ENCODE results near the gene VSIG8.

VSIG8 gene

GRCh38 chr1:159884296-159884695 lies 21.8 kb upstream of the VSIG8 start:
- no peaks in the 10 kb centered on the region for H3K27me3 ChIP-seq (ENCODE audit: control insufficient read depth in 2 of 2, insufficient read depth in 2 of 2, low read length in 2 of 2)
- H3K4me3 ChIP-seq (ENCODE audit: low read length in 2 of 2), result no peak overlapping the region
- H3K4me1 ChIP-seq (ENCODE audit: control insufficient read depth in 2 of 2, insufficient read depth in 2 of 2, low read length in 2 of 2), result peaks cover 13 to 21% of the 10 kb centered on the region in 2 donors
- no peak overlapping the region for H3K9ac ChIP-seq (ENCODE audit: low read depth in 1 of 2, low read length in 2 of 2)
- H3K9me3 ChIP-seq (ENCODE audit: control insufficient read depth in 2 of 2, low read length in 2 of 2), result no peaks in the 10 kb centered on the region
- no peaks in the 10 kb centered on the region for H3K36me3 ChIP-seq (ENCODE audit: control insufficient read depth in 2 of 2, insufficient read depth in 2 of 2, low read length in 2 of 2)
- H3K27ac ChIP-seq (ENCODE audit: low read depth in 2 of 2, low read length in 2 of 2), result no peak overlapping the region

- Histone ChIP-seq H3K27ac (ENCODE audit: low read depth in 2 of 2, low read length in 2 of 2) (no peak overlapping the region), H3K9me3 (ENCODE audit: control insufficient read depth in 2 of 2, low read length in 2 of 2) (no peaks in the 10 kb centered on the region), H3K9ac (ENCODE audit: low read depth in 1 of 2, low read length in 2 of 2) (no peak overlapping the region), H3K36me3 (ENCODE audit: control insufficient read depth in 2 of 2, insufficient read depth in 2 of 2, low read length in 2 of 2) (no peaks in the 10 kb centered on the region), H3K4me1 (ENCODE audit: control insufficient read depth in 2 of 2, insufficient read depth in 2 of 2, low read length in 2 of 2) (peaks cover 13 to 21% of the 10 kb centered on the region in 2 donors), H3K4me3 (ENCODE audit: low read length in 2 of 2) (no peak overlapping the region), H3K27me3 (ENCODE audit: control insufficient read depth in 2 of 2, insufficient read depth in 2 of 2, low read length in 2 of 2) (no peaks in the 10 kb centered on the region)
These were observed 20.7 kb upstream of the VSIG8 start for GRCh38 chr1:159883134-159883533.

- H3K27ac ChIP-seq (ENCODE audit: low read depth in 2 of 2, low read length in 2 of 2), result peak overlapping the region; percentile 53 to 70
- no peaks in the 10 kb centered on the region for H3K9me3 ChIP-seq (ENCODE audit: control insufficient read depth in 2 of 2, low read length in 2 of 2)
- H3K4me3 ChIP-seq (ENCODE audit: low read length in 2 of 2), result no peak overlapping the region
- peaks cover 13 to 21% of the 10 kb centered on the region in 2 donors for H3K4me1 ChIP-seq (ENCODE audit: control insufficient read depth in 2 of 2, insufficient read depth in 2 of 2, low read length in 2 of 2)
- no peaks in the 10 kb centered on the region for H3K27me3 ChIP-seq (ENCODE audit: control insufficient read depth in 2 of 2, insufficient read depth in 2 of 2, low read length in 2 of 2)
- H3K36me3 ChIP-seq (ENCODE audit: control insufficient read depth in 2 of 2, insufficient read depth in 2 of 2, low read length in 2 of 2), result no peaks in the 10 kb centered on the region
- H3K9ac ChIP-seq (ENCODE audit: low read depth in 1 of 2, low read length in 2 of 2), result no peak overlapping the region
These were observed 20.0 kb upstream of the VSIG8 start for GRCh38 chr1:159882527-159882862.

GRCh38 chr1:159881622-159882526 lies 19.4 kb upstream of the VSIG8 start:
- H3K27ac ChIP-seq (ENCODE audit: low read depth in 2 of 2, low read length in 2 of 2), result peak overlapping the region; percentile 53 to 70
- no peaks in the 10 kb centered on the region for H3K9me3 ChIP-seq (ENCODE audit: control insufficient read depth in 2 of 2, low read length in 2 of 2)
- H3K4me3 ChIP-seq (ENCODE audit: low read length in 2 of 2), result no peak overlapping the region
- peaks cover 13 to 21% of the 10 kb centered on the region in 2 donors for H3K4me1 ChIP-seq (ENCODE audit: control insufficient read depth in 2 of 2, insufficient read depth in 2 of 2, low read length in 2 of 2)
- no peak overlapping the region for H3K9ac ChIP-seq (ENCODE audit: low read depth in 1 of 2, low read length in 2 of 2)
- no peaks in the 10 kb centered on the region for H3K27me3 ChIP-seq (ENCODE audit: control insufficient read depth in 2 of 2, insufficient read depth in 2 of 2, low read length in 2 of 2)
- no peaks in the 10 kb centered on the region for H3K36me3 ChIP-seq (ENCODE audit: control insufficient read depth in 2 of 2, insufficient read depth in 2 of 2, low read length in 2 of 2)

GRCh38 chr1:159880430-159880829 lies 18.0 kb upstream of the VSIG8 start:
- Histone ChIP-seq H3K27ac (ENCODE audit: low read depth in 2 of 2, low read length in 2 of 2) (no peak overlapping the region), H3K4me3 (ENCODE audit: low read length in 2 of 2) (no peak overlapping the region), H3K9ac (ENCODE audit: low read depth in 1 of 2, low read length in 2 of 2) (no peak overlapping the region), H3K36me3 (ENCODE audit: control insufficient read depth in 2 of 2, insufficient read depth in 2 of 2, low read length in 2 of 2) (no peaks in the 10 kb centered on the region), H3K27me3 (ENCODE audit: control insufficient read depth in 2 of 2, insufficient read depth in 2 of 2, low read length in 2 of 2) (no peaks in the 10 kb centered on the region), H3K9me3 (ENCODE audit: control insufficient read depth in 2 of 2, low read length in 2 of 2) (no peaks in the 10 kb centered on the region), H3K4me1 (ENCODE audit: control insufficient read depth in 2 of 2, insufficient read depth in 2 of 2, low read length in 2 of 2) (peaks cover 13 to 21% of the 10 kb centered on the region in 2 donors)

- H3K9me3 ChIP-seq (ENCODE audit: control insufficient read depth in 2 of 2, low read length in 2 of 2), result no peaks in the 10 kb centered on the region
- H3K9ac ChIP-seq (ENCODE audit: low read depth in 1 of 2, low read length in 2 of 2), result no peak overlapping the region
- no peak overlapping the region for H3K27ac ChIP-seq (ENCODE audit: low read depth in 2 of 2, low read length in 2 of 2)
- peaks cover 13 to 21% of the 10 kb centered on the region in 2 donors for H3K4me1 ChIP-seq (ENCODE audit: control insufficient read depth in 2 of 2, insufficient read depth in 2 of 2, low read length in 2 of 2)
- no peak overlapping the region for H3K4me3 ChIP-seq (ENCODE audit: low read length in 2 of 2)
- H3K36me3 ChIP-seq (ENCODE audit: control insufficient read depth in 2 of 2, insufficient read depth in 2 of 2, low read length in 2 of 2), result no peaks in the 10 kb centered on the region
- no peaks in the 10 kb centered on the region for H3K27me3 ChIP-seq (ENCODE audit: control insufficient read depth in 2 of 2, insufficient read depth in 2 of 2, low read length in 2 of 2)
These were observed 17.5 kb upstream of the VSIG8 start for GRCh38 chr1:159879977-159880376.

- Histone ChIP-seq H3K27me3 (ENCODE audit: control insufficient read depth in 2 of 2, insufficient read depth in 2 of 2, low read length in 2 of 2) (no peaks in the 10 kb centered on the region), H3K4me1 (ENCODE audit: control insufficient read depth in 2 of 2, insufficient read depth in 2 of 2, low read length in 2 of 2) (peaks cover 13 to 20% of the 10 kb centered on the region in 2 donors), H3K9ac (ENCODE audit: low read depth in 1 of 2, low read length in 2 of 2) (no peak overlapping the region), H3K4me3 (ENCODE audit: low read length in 2 of 2) (no peak overlapping the region), H3K36me3 (ENCODE audit: control insufficient read depth in 2 of 2, insufficient read depth in 2 of 2, low read length in 2 of 2) (no peaks in the 10 kb centered on the region), H3K9me3 (ENCODE audit: control insufficient read depth in 2 of 2, low read length in 2 of 2) (no peaks in the 10 kb centered on the region), H3K27ac (ENCODE audit: low read depth in 2 of 2, low read length in 2 of 2) (no peak overlapping the region)
These were observed 16.7 kb upstream of the VSIG8 start for GRCh38 chr1:159879136-159879535.

- Histone ChIP-seq H3K9me3 (ENCODE audit: control insufficient read depth in 2 of 2, low read length in 2 of 2) (no peaks in the 10 kb centered on the region), H3K27me3 (ENCODE audit: control insufficient read depth in 2 of 2, insufficient read depth in 2 of 2, low read length in 2 of 2) (no peaks in the 10 kb centered on the region), H3K4me3 (ENCODE audit: low read length in 2 of 2) (no peak overlapping the region), H3K27ac (ENCODE audit: low read depth in 2 of 2, low read length in 2 of 2) (no peak overlapping the region), H3K36me3 (ENCODE audit: control insufficient read depth in 2 of 2, insufficient read depth in 2 of 2, low read length in 2 of 2) (no peaks in the 10 kb centered on the region), H3K9ac (ENCODE audit: low read depth in 1 of 2, low read length in 2 of 2) (no peak overlapping the region), H3K4me1 (ENCODE audit: control insufficient read depth in 2 of 2, insufficient read depth in 2 of 2, low read length in 2 of 2) (peaks cover 13 to 14% of the 10 kb centered on the region in 2 donors)
These were observed 15.4 kb upstream of the VSIG8 start for GRCh38 chr1:159877695-159878444.

- H3K27ac ChIP-seq (ENCODE audit: low read depth in 2 of 2, low read length in 2 of 2), result no peak overlapping the region
- no peak overlapping the region for H3K9ac ChIP-seq (ENCODE audit: low read depth in 1 of 2, low read length in 2 of 2)
- no peak overlapping the region for H3K4me3 ChIP-seq (ENCODE audit: low read length in 2 of 2)
- H3K27me3 ChIP-seq (ENCODE audit: control insufficient read depth in 2 of 2, insufficient read depth in 2 of 2, low read length in 2 of 2), result no peaks in the 10 kb centered on the region
- no peaks in the 10 kb centered on the region for H3K9me3 ChIP-seq (ENCODE audit: control insufficient read depth in 2 of 2, low read length in 2 of 2)
- no peaks in the 10 kb centered on the region for H3K36me3 ChIP-seq (ENCODE audit: control insufficient read depth in 2 of 2, insufficient read depth in 2 of 2, low read length in 2 of 2)
- peaks cover 0 to 1% of the 10 kb centered on the region in 2 donors for H3K4me1 ChIP-seq (ENCODE audit: control insufficient read depth in 2 of 2, insufficient read depth in 2 of 2, low read length in 2 of 2)
These were observed 11.2 kb upstream of the VSIG8 start for GRCh38 chr1:159873530-159874143.

GRCh38 chr1:159872891-159873290 lies 10.4 kb upstream of the VSIG8 start:
- peaks cover 7 to 9% of the 10 kb centered on the region in 2 donors for H3K4me1 ChIP-seq (ENCODE audit: control insufficient read depth in 2 of 2, insufficient read depth in 2 of 2, low read length in 2 of 2)
- no peak overlapping the region for H3K4me3 ChIP-seq (ENCODE audit: low read length in 2 of 2)
- H3K36me3 ChIP-seq (ENCODE audit: control insufficient read depth in 2 of 2, insufficient read depth in 2 of 2, low read length in 2 of 2), result no peaks in the 10 kb centered on the region
- no peaks in the 10 kb centered on the region for H3K9me3 ChIP-seq (ENCODE audit: control insufficient read depth in 2 of 2, low read length in 2 of 2)
- H3K27ac ChIP-seq (ENCODE audit: low read depth in 2 of 2, low read length in 2 of 2), result no peak overlapping the region
- H3K9ac ChIP-seq (ENCODE audit: low read depth in 1 of 2, low read length in 2 of 2), result no peak overlapping the region
- no peaks in the 10 kb centered on the region for H3K27me3 ChIP-seq (ENCODE audit: control insufficient read depth in 2 of 2, insufficient read depth in 2 of 2, low read length in 2 of 2)

Data from mucosa of rectum (tissue), 2 donors.